K562 (cell line): ENCODE measurements around the gene SLC4A2. TPM values are rescaled to one million over a fixed set of nuclear protein-coding genes. Genes with fewer than 3 reads are reported as not detected.
A peak's percentile ranks its signal among the peaks of the same experiment; 100 is the strongest.

ENCODE experiments used
- COPS2 ChIP-seq: fragments of 450-650 bp; conservative IDR thresholded peaks from 2 replicates; pipeline ENCODE4 v1.6.1; 2016; ENCODE audit warnings: mild to moderate bottlenecking, moderate library complexity
- CTCFL ChIP-seq: IDR thresholded peaks from 2 replicates; pipeline ENCODE4 v1.6.1; 2011; ENCODE audit warnings: borderline replicate concordance, low read depth, mild to moderate bottlenecking, moderate library complexity, low read length; ENCODE audit not compliant: insufficient read depth, poor library complexity, severe bottlenecking
- ELF4 ChIP-seq: fragments of 450-650 bp; formaldehyde crosslinking; IDR thresholded peaks from 2 replicates; pipeline ENCODE4 v1.4.0; 2022; ENCODE audit warnings: missing genetic modification characterization
- NCOA2 ChIP-seq, 2 experiments: fragments of 450-650 bp; IDR thresholded peaks; 2 replicates each; pipeline ENCODE4 v1.6.1; 2018; ENCODE audit warnings: mild to moderate bottlenecking in 2 of 2, moderate library complexity in 1 of 2; ENCODE audit not compliant: partially characterized antibody in 2 of 2
- NFE2 ChIP-seq: IDR thresholded peaks from 2 replicates; pipeline ENCODE4 v1.6.1; 2014; ENCODE audit warnings: antibody characterized with exemption, low read depth
- SNRNP70 ChIP-seq: fragments of 200-400 bp; formaldehyde crosslinking; optimal IDR thresholded peaks from 2 replicates; pipeline ENCODE3; 2017; ENCODE audit warnings: low read depth, low read length
- STAT5B ChIP-seq: fragments of 250-450 bp; sonication (Bioruptor Pico); IDR thresholded peaks from 2 replicates; pipeline ENCODE4 v1.8.0; 2021; ENCODE audit warnings: mild to moderate bottlenecking, inconsistent platforms
- ZNF253 ChIP-seq: fragments of 250-450 bp; sonication (Bioruptor Pico); conservative IDR thresholded peaks from 2 replicates; pipeline ENCODE4 v1.6.1; 2021; ENCODE audit warnings: mild to moderate bottlenecking
- ZNF740 ChIP-seq, 3 experiments: fragments of 200-800 bp in 1 of 3; sonication (Bioruptor generic) in 1 of 3; sonication (generic) in 1 of 3; formaldehyde crosslinking in 1 of 3; IDR thresholded peaks; 2 replicates each; pipeline versions ENCODE4 v1.6.1 to v1.8.0; 2016 to 2022; ENCODE audit warnings: mild to moderate bottlenecking in 2 of 3, missing compliant biosample characterization in 2 of 3, missing genetic modification characterization in 2 of 3, missing genetic modification reagents in 1 of 3
- polyA plus RNA-seq, 8 experiments: library from polyadenylated mRNA; depleted of rRNA in 4 of 8; stranded (reverse) in 5 of 8; unstranded in 3 of 8; fragments of >200 nt; fragmentation: Nextera tagmentation in 2 of 8; fragmentation: Illumina TruSeq in 1 of 8; extraction: Ambion mirVana in 2 of 8; extraction: Trizol in 1 of 8; gene quantifications; 2 replicates each; pipeline versions ENCODE4 v1.2.1 to v1.2.3, GENCODE V29; 2011 to 2014; ENCODE audit warnings: inconsistent platforms in 1 of 8, missing spikeins in 1 of 8
- total RNA-seq, 7 experiments: library from RNA; depleted of rRNA in 6 of 7; stranded (reverse); fragments of >200 nt in 6 of 7; fragmentation: Illumina TruSeq in 2 of 7; extraction: Trizol in 2 of 7; gene quantifications; 2 replicates each; pipeline versions ENCODE4 v1.2.1 to v1.2.3, GENCODE V29; 2011 to 2021; ENCODE audit warnings: low replicate concordance in 1 of 7
- TF ChIP-seq, protein P1 (sequence below), 2 experiments: fragments of 150-350 bp in 1 of 2; IDR thresholded peaks; 2 replicates each; pipeline ENCODE4 v1.6.1; 2012 to 2016; ENCODE audit warnings: low read depth in 2 of 2, low read length in 2 of 2, mild to moderate bottlenecking in 1 of 2, moderate library complexity in 1 of 2
- TF ChIP-seq, protein P2 (sequence below): sonication (generic); formaldehyde crosslinking; IDR thresholded peaks from 2 replicates; pipeline ENCODE4 v1.8.1; 2023; ENCODE audit warnings: missing genetic modification reagents, mild to moderate bottlenecking, borderline replicate concordance

The SLC4A2 gene
- total and polyA plus RNA-seq, 9 of the 15 experiments (the other 6 are each of a cell fraction or from before 2014, with no cell fraction given): 11.4 to 375 (median 130) TPM

DNA sequence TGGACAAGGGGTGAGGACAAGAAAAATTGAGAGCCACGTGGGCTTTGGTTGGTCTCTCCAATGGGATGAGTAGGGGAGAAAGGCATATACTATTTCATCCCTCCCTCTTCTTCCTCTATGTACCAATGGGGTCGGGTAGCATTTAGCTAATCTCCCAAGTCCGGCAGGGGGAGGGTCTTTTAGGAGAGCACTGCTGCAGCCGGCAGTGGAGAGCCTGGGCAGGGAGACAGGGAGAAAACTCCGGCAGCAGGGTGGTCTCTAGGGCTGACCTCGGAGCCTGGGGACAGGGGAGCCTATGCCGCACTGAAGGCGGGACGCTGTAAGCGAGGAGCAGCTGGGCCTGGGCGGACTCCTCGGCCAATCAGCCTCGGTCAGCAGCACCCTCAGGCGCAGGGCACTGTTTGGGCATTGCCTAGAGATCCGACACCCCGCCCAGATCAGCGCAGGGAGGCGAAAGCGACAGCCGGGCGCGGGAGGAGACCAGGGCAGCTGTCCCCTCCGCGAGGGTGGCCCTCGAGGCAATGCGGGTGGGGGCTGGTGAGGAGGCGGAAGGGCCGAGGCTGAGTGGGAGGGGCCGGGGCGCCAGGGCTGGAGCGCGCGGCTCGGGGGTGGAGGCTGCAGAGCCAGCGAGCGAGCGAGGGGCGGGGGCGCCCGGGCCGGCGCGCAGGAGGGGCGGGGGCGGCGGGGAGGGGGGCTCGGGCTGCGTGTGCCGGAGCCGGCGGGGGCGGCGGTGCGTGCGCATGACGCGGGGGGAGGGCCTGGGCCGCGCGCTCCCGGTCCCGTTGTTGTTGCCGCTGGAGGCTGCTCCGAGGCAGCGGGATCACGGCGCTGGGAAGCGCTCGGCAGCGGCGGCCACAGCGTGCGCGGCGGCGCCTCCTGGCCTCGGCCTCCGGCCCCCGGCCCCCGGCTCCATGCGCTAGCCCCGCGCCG, 26.6 kb downstream of the SLC4A2 start, which contains the start of gene AGAP3 (continued):
- TF ChIP-seq, protein P1, sequence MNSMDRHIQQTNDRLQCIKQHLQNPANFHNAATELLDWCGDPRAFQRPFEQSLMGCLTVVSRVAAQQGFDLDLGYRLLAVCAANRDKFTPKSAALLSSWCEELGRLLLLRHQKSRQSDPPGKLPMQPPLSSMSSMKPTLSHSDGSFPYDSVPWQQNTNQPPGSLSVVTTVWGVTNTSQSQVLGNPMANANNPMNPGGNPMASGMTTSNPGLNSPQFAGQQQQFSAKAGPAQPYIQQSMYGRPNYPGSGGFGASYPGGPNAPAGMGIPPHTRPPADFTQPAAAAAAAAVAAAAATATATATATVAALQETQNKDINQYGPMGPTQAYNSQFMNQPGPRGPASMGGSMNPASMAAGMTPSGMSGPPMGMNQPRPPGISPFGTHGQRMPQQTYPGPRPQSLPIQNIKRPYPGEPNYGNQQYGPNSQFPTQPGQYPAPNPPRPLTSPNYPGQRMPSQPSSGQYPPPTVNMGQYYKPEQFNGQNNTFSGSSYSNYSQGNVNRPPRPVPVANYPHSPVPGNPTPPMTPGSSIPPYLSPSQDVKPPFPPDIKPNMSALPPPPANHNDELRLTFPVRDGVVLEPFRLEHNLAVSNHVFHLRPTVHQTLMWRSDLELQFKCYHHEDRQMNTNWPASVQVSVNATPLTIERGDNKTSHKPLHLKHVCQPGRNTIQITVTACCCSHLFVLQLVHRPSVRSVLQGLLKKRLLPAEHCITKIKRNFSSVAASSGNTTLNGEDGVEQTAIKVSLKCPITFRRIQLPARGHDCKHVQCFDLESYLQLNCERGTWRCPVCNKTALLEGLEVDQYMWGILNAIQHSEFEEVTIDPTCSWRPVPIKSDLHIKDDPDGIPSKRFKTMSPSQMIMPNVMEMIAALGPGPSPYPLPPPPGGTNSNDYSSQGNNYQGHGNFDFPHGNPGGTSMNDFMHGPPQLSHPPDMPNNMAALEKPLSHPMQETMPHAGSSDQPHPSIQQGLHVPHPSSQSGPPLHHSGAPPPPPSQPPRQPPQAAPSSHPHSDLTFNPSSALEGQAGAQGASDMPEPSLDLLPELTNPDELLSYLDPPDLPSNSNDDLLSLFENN (IDR thresholded peaks at IDR 0.05; ENCODE audit: low read depth in 2 of 2, low read length in 2 of 2): peak; percentile 19 to 54; a peak in 2 of 4 replicates
- TF ChIP-seq ZNF740 (CRISPR knock-in tag; IDR thresholded peaks at IDR 0.05) (peak; percentile 64; the same call in 1 of the 2 replicates), ZNF740 (tag; IDR thresholded peaks at IDR 0.05) (no peak), CTCFL (peak; percentile 15), SNRNP70 (no peak), COPS2 (no peak), NFE2 (0 out of 2 replicates have a peak, but pooled peaks have one; percentile 2), STAT5B (no peak), ELF4 (CRISPR knock-in tag) (no peak), ZNF253 (no peak), NCOA2 (IDR thresholded peaks at IDR 0.05; ENCODE audit: partially characterized antibody in 2 of 2) (no peak)
- TF ChIP-seq, protein P2, sequence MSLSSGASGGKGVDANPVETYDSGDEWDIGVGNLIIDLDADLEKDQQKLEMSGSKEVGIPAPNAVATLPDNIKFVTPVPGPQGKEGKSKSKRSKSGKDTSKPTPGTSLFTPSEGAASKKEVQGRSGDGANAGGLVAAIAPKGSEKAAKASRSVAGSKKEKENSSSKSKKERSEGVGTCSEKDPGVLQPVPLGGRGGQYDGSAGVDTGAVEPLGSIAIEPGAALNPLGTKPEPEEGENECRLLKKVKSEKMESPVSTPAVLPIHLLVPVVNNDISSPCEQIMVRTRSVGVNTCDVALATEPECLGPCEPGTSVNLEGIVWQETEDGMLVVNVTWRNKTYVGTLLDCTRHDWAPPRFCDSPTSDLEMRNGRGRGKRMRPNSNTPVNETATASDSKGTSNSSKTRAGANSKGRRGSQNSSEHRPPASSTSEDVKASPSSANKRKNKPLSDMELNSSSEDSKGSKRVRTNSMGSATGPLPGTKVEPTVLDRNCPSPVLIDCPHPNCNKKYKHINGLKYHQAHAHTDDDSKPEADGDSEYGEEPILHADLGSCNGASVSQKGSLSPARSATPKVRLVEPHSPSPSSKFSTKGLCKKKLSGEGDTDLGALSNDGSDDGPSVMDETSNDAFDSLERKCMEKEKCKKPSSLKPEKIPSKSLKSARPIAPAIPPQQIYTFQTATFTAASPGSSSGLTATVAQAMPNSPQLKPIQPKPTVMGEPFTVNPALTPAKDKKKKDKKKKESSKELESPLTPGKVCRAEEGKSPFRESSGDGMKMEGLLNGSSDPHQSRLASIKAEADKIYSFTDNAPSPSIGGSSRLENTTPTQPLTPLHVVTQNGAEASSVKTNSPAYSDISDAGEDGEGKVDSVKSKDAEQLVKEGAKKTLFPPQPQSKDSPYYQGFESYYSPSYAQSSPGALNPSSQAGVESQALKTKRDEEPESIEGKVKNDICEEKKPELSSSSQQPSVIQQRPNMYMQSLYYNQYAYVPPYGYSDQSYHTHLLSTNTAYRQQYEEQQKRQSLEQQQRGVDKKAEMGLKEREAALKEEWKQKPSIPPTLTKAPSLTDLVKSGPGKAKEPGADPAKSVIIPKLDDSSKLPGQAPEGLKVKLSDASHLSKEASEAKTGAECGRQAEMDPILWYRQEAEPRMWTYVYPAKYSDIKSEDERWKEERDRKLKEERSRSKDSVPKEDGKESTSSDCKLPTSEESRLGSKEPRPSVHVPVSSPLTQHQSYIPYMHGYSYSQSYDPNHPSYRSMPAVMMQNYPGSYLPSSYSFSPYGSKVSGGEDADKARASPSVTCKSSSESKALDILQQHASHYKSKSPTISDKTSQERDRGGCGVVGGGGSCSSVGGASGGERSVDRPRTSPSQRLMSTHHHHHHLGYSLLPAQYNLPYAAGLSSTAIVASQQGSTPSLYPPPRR (CRISPR knock-in tag): no peak; the same call in 1 of the 2 replicates
